Lower leg skin (tissue), 4 donors: ENCODE measurements around the gene ATP7B. TPM values are rescaled to one million over a fixed set of nuclear protein-coding genes. Genes with fewer than 3 reads are reported as not detected.

Source experiments
- DNase-seq, 2 donors: peaks; one replicate each; pipeline ENCODE4 v3.0.0-alpha.2; 2019; ENCODE audit warnings: low spot score in 2 of 2
- H3K4me3 ChIP-seq: fragments of 200-600 bp; sonication (generic); 2 replicates; pipeline ENCODE4 v1.5.1; 2017; ENCODE audit warnings: mild to moderate bottlenecking, low read depth; ENCODE audit not compliant: poor library complexity, severe bottlenecking
- CTCF ChIP-seq, 3 donors: fragments of 450-650 bp; IDR thresholded peaks; one replicate each; pipeline ENCODE4 v1.5.1; 2016; ENCODE audit warnings: antibody characterized with exemption in 3 of 3, mild to moderate bottlenecking in 3 of 3, moderate library complexity in 2 of 3
- POLR2A ChIP-seq, 2 donors: fragments of 450-650 bp; IDR thresholded peaks; one replicate each; pipeline ENCODE4 v1.6.1; 2016 to 2017; ENCODE audit warnings: antibody characterized with exemption in 2 of 2, mild to moderate bottlenecking in 1 of 2, moderate library complexity in 1 of 2
- WGBS, 2 donors: methylation state at CpG; one replicate each; pipeline ENCODE4 v1.1.5; 2018; 5-methylcytosine and 5-hydroxymethylcytosine counted together
- intact Hi-C: fragments of 100-400 bp; cut with DNase I; formaldehyde crosslinking; loops from one replicate; pipeline ENCODE4 v1.15.0; 2023; ENCODE audit warnings: low total_unique reads
- total RNA-seq, 4 donors: library from RNA; depleted of rRNA; stranded (reverse); fragments of >200 nt; gene quantifications; one replicate each; pipeline ENCODE4 v1.1.0, GENCODE V29; 2016

Gene ATP7B
- 1 to 10 TPM; 2.6 to 6.1 (median 4.0) TPM for total RNA-seq

GRCh38 chr13:52010890-52011631, at the start of gene ATP7B:
Gene ATP7B, minus strand, starts transcription at chr13:52011450. Its CDS starts 113 bp downstream, at chr13:52011337.
- intact Hi-C loops = no loop called here
- DNase-seq = peak in 1 of 2 donors; percentile 90
- TF ChIP-seq POLR2A (IDR thresholded peaks at IDR 0.05) (no peak), CTCF (IDR thresholded peaks at IDR 0.05) (no peak)
- peak within 1 kb of the TSS; percentile 80 for H3K4me3 ChIP-seq
- WGBS, 2 donors = 6 to 16% methylated on average over 20 to 26 of the region's 46 CpGs

GRCh38 chr13:52053460-52053859, 42.2 kb upstream of the ATP7B start:
- TF ChIP-seq POLR2A (IDR thresholded peaks at IDR 0.05) (no peak), CTCF (IDR thresholded peaks at IDR 0.05) (no peak)
- intact Hi-C loops = no loop called here
- 29 to 43% methylated on average over 4 of the region's 4 CpGs for WGBS, 2 donors
- H3K4me3 ChIP-seq = no peak overlapping the region
- DNase-seq = no peak

GRCh38 chr13:52051400-52051799, 40.1 kb upstream of the ATP7B start:
- 63 to 64% methylated on average over 7 of the region's 7 CpGs for WGBS, 2 donors
- TF ChIP-seq POLR2A (IDR thresholded peaks at IDR 0.05) = no peak
- TF ChIP-seq CTCF (IDR thresholded peaks at IDR 0.05) = no peak
- no peak overlapping the region for H3K4me3 ChIP-seq
- DNase-seq = no peak
- intact Hi-C loops = no loop called here

GRCh38 chr13:52048516-52048915, 37.3 kb upstream of the ATP7B start:
- no peak for DNase-seq
- 77 to 86% methylated on average over 2 of the region's 2 CpGs for WGBS, 2 donors
- H3K4me3 ChIP-seq = no peak overlapping the region

GRCh38 chr13:52047463-52047862, 36.2 kb upstream of the ATP7B start:
- DNase-seq = no peak
- H3K4me3 ChIP-seq = no peak overlapping the region
- intact Hi-C loops = no loop called here
- WGBS, 2 donors = 87 to 88% methylated on average over 3 of the region's 3 CpGs
- TF ChIP-seq POLR2A (IDR thresholded peaks at IDR 0.05) (no peak), CTCF (IDR thresholded peaks at IDR 0.05) (no peak)

More at GRCh38 chr13:52048516-52048915, 37.3 kb upstream of the ATP7B start:
- no peak for TF ChIP-seq CTCF (IDR thresholded peaks at IDR 0.05)
- TF ChIP-seq POLR2A (IDR thresholded peaks at IDR 0.05) = no peak
- intact Hi-C loops = no loop called here

GRCh38 chr13:52043675-52044074, 32.4 kb upstream of the ATP7B start:
- 72 to 97% methylated on average over 3 of the region's 3 CpGs for WGBS, 2 donors
- no peak overlapping the region for H3K4me3 ChIP-seq
- intact Hi-C loops = no loop called here
- DNase-seq = no peak
- TF ChIP-seq POLR2A (IDR thresholded peaks at IDR 0.05) (no peak), CTCF (IDR thresholded peaks at IDR 0.05) (no peak)
